ENCODE measurements around the gene KCTD10.

- TF ChIP-seq, protein P1, sequence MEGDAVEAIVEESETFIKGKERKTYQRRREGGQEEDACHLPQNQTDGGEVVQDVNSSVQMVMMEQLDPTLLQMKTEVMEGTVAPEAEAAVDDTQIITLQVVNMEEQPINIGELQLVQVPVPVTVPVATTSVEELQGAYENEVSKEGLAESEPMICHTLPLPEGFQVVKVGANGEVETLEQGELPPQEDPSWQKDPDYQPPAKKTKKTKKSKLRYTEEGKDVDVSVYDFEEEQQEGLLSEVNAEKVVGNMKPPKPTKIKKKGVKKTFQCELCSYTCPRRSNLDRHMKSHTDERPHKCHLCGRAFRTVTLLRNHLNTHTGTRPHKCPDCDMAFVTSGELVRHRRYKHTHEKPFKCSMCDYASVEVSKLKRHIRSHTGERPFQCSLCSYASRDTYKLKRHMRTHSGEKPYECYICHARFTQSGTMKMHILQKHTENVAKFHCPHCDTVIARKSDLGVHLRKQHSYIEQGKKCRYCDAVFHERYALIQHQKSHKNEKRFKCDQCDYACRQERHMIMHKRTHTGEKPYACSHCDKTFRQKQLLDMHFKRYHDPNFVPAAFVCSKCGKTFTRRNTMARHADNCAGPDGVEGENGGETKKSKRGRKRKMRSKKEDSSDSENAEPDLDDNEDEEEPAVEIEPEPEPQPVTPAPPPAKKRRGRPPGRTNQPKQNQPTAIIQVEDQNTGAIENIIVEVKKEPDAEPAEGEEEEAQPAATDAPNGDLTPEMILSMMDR (IDR thresholded peaks at IDR 0.05) = no peak
- TF ChIP-seq ZFX (IDR thresholded peaks at IDR 0.05; ENCODE audit: borderline replicate concordance) = no peak
Measured at GRCh38 chr12:109461846-109462756, 15.0 kb downstream of the KCTD10 start.
